ENCODE data around the gene LRRC47.

- TF ChIP-seq POLR2A (IDR thresholded peaks at IDR 0.05) = no peak
- no peak for TF ChIP-seq CTCF (IDR thresholded peaks at IDR 0.05 in 4 of 5, conservative IDR thresholded peaks at IDR 0.05 in 1 of 5)
Observed at GRCh38 chr1:3837685-3838084, 41.4 kb upstream of the LRRC47 start.

All from gastrocnemius medialis (tissue), 4 donors.